CD4-positive, alpha-beta T cell (primary cell): ENCODE data around the gene TM4SF1. TPM values are rescaled to one million over a fixed set of nuclear protein-coding genes. Genes with fewer than 3 reads are reported as not detected.

ENCODE experiments used
- ATAC-seq: fragments of 200-7000 bp; cut with Tn5 transposase; one replicate; pipeline ENCODE4 v1.10.0; 2022; ENCODE audit warnings: mild to moderate bottlenecking; ENCODE audit not compliant: poor library complexity
- CTCF ChIA-PET: fragments of 350-600 bp; sonication (Branson Sonifier 250); formaldehyde crosslinking; loops from one replicate; lab custom pipeline; 2021; ENCODE audit warnings: antibody characterized with exemption, inconsistent platforms; lab: Charles Lee
- POLR2A ChIA-PET: fragments of 350-600 bp; sonication (Branson Sonifier 250); formaldehyde crosslinking; loops from one replicate; lab custom pipeline; 2021; ENCODE audit warnings: antibody characterized with exemption, inconsistent platforms; lab: Charles Lee
- DNase-seq, 14 experiments: peaks; one replicate each; pipeline ENCODE4 v3.0.0-alpha.2; 2013 to 2020; ENCODE audit warnings: mixed read lengths in 2 of 14
- H3K27ac ChIP-seq, 2 donors: one replicate each; pipeline versions ENCODE4 v1.5.1 to v1.7.0; 2013; ENCODE audit warnings: low read length in 2 of 2, low read depth in 1 of 2, mild to moderate bottlenecking in 1 of 2
- H3K27me3 ChIP-seq, 2 experiments: 1 replicate in 1 of 2; 2 replicates in 1 of 2; pipeline versions ENCODE4 v1.6.1 to v1.7.0; 2013; ENCODE audit warnings: low read length in 2 of 2, control low read depth in 1 of 2, mild to moderate bottlenecking in 1 of 2, moderate library complexity in 1 of 2; ENCODE audit not compliant: insufficient read depth in 2 of 2, control insufficient read depth in 1 of 2
- H3K36me3 ChIP-seq: one replicate; pipeline ENCODE4 v1.6.1; 2013; ENCODE audit warnings: low read length, control low read depth; ENCODE audit not compliant: insufficient read depth
- H3K4me1 ChIP-seq: one replicate; pipeline ENCODE4 v1.6.1; 2013; ENCODE audit warnings: low read length, control low read depth; ENCODE audit not compliant: insufficient read depth
- H3K4me3 ChIP-seq: one replicate; pipeline ENCODE4 v1.5.1; 2013; ENCODE audit warnings: mild to moderate bottlenecking, low read length, moderate library complexity
- H3K9me3 ChIP-seq, 2 experiments: 1 replicate in 1 of 2; 2 replicates in 1 of 2; pipeline versions ENCODE4 v1.6.1 to v1.7.0; 2013; ENCODE audit warnings: low read length in 2 of 2, mild to moderate bottlenecking in 2 of 2, control low read depth in 1 of 2, moderate library complexity in 1 of 2; ENCODE audit not compliant: control insufficient read depth in 1 of 2, insufficient read depth in 1 of 2
- H3K27ac Mint-ChIP-seq: one replicate; pipeline ENCODE4 v1.8.0; 2020; ENCODE audit warnings: mixed read lengths
- H3K27me3 Mint-ChIP-seq: one replicate; pipeline ENCODE4 v1.8.0; 2021; ENCODE audit warnings: mixed read lengths
- H3K36me3 Mint-ChIP-seq: one replicate; pipeline ENCODE4 v1.8.0; 2021; ENCODE audit warnings: low read depth, mixed read lengths
- H3K4me1 Mint-ChIP-seq: one replicate; pipeline ENCODE4 v1.8.0; 2021; ENCODE audit warnings: low read depth, mixed read lengths
- H3K4me3 Mint-ChIP-seq: one replicate; pipeline ENCODE4 v1.8.0; 2020; ENCODE audit warnings: mild to moderate bottlenecking, mixed read lengths
- H3K9me3 Mint-ChIP-seq: one replicate; pipeline ENCODE4 v1.8.0; 2020; ENCODE audit warnings: mixed read lengths
- CTCF ChIP-seq: fragments of 200-600 bp; IDR thresholded peaks from one replicate; pipeline ENCODE4 v1.8.0; 2022; ENCODE audit warnings: antibody characterized with exemption, mild to moderate bottlenecking
- intact Hi-C, 2 experiments: fragments of 100-400 bp; cut with DNase I in 1 of 2; cut with micrococcal nuclease in 1 of 2; formaldehyde crosslinking; loops; one replicate each; pipeline versions ENCODE4 v1.15.1 to v1.9.0; 2023 to 2025; cut with DNase I, micrococcal nuclease
- total RNA-seq, 174 experiments: library from RNA in 2 of 174; stranded (reverse) in 2 of 174; gene quantifications; one replicate each; pipeline ENCODE4 v1.2.3 and lab custom pipeline; 2021 to 2026

Gene TM4SF1
- total RNA-seq, 2 experiments from 2014 or later, result not detected

GRCh38 chr3:149388001-149388440, 10.6 kb upstream of the TM4SF1 start:
- no peak overlapping the region for H3K27ac Mint-ChIP-seq
- H3K36me3 Mint-ChIP-seq, result no peaks in the 10 kb centered on the region
- no peak for TF ChIP-seq CTCF
- Histone ChIP-seq H3K27me3 (no peaks in the 10 kb centered on the region), H3K4me1 (no peaks in the 10 kb centered on the region), H3K4me3 (no peak overlapping the region), H3K9me3 (no peaks in the 10 kb centered on the region), H3K36me3 (no peaks in the 10 kb centered on the region), H3K27ac (no peak overlapping the region)
- intact Hi-C loops, result no loop called here
- ATAC-seq (no peak), DNase-seq (no peak)
- peaks cover 9% of the 10 kb centered on the region for H3K27me3 Mint-ChIP-seq
- H3K9me3 Mint-ChIP-seq, result no peaks in the 10 kb centered on the region
- H3K4me1 Mint-ChIP-seq, result no peaks in the 10 kb centered on the region
- no peak overlapping the region for H3K4me3 Mint-ChIP-seq
- POLR2A ChIA-PET, result no interaction called here
- CTCF ChIA-PET, result no interaction called here

- ChIA-PET POLR2A (no interaction called here), CTCF (no interaction called here)
- intact Hi-C loops, result no loop called here
- peaks cover 9% of the 10 kb centered on the region for H3K27me3 Mint-ChIP-seq
- H3K9me3 Mint-ChIP-seq, result no peaks in the 10 kb centered on the region
- Histone ChIP-seq H3K27ac (no peak overlapping the region), H3K4me3 (no peak overlapping the region), H3K4me1 (no peaks in the 10 kb centered on the region), H3K36me3 (no peaks in the 10 kb centered on the region), H3K9me3 (no peaks in the 10 kb centered on the region), H3K27me3 (no peaks in the 10 kb centered on the region)
- H3K4me3 Mint-ChIP-seq, result no peak overlapping the region
- no peaks in the 10 kb centered on the region for H3K4me1 Mint-ChIP-seq
- no peak overlapping the region for H3K27ac Mint-ChIP-seq
- ATAC-seq, result no peak
- TF ChIP-seq CTCF, result no peak
- DNase-seq, result no peak
- no peaks in the 10 kb centered on the region for H3K36me3 Mint-ChIP-seq
These were observed 8.8 kb upstream of the TM4SF1 start for GRCh38 chr3:149386299-149386606.

GRCh38 chr3:149385617-149386298, 8.3 kb upstream of the TM4SF1 start:
- H3K27me3 Mint-ChIP-seq, result peaks cover 9% of the 10 kb centered on the region
- Histone ChIP-seq H3K9me3 (no peaks in the 10 kb centered on the region), H3K4me1 (no peaks in the 10 kb centered on the region), H3K4me3 (no peak overlapping the region), H3K27ac (no peak overlapping the region), H3K27me3 (no peaks in the 10 kb centered on the region), H3K36me3 (no peaks in the 10 kb centered on the region)
- H3K9me3 Mint-ChIP-seq, result no peaks in the 10 kb centered on the region
- DNase-seq (no peak), ATAC-seq (no peak)
- no peak overlapping the region for H3K4me3 Mint-ChIP-seq
- H3K27ac Mint-ChIP-seq, result no peak overlapping the region
- H3K36me3 Mint-ChIP-seq, result no peaks in the 10 kb centered on the region
- intact Hi-C loops, result no loop called here
- TF ChIP-seq CTCF, result no peak
- ChIA-PET CTCF (no interaction called here), POLR2A (no interaction called here)
- H3K4me1 Mint-ChIP-seq, result no peaks in the 10 kb centered on the region
